Measurements from ENCODE around the gene STIP1.

Gene STIP1

DNA sequence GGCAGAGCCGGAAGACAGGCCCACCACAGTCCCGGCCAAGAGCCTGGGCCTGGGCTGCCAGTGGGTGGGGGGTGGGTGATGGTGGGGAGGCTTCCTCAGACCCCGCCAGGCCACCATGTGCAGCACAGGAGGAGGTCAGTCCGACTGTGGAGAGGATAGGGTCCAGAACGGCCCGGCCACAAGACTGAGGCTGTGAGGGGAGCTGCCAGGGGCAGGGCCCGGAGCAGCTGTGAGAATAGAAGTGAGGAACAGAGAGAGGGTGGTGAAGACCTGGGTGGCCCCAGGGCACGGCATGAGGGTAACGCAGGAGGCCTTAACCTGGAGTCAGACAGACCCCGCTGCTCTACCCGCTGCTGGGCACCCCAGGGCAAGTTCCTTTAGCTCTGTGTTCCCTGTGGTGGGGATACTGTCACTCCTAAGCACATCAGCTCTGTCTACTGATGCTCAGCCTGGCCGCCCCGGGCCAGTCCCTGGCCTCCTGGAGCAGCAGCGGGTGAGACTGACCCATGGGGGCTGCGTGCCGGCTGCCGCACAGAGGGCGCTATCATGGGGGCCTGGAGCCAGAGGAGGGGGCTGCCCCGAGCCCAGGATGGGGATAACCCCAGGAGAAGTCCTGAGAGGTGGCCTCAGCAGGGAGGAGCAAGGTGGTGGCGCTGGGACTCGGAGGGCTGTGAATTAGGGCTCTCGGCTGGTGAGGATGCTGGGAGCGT lies 22.3 kb downstream of the STIP1 start:
- Histone ChIP-seq H3K27me3 (replicated peaks; ENCODE audit: insufficient read depth, low read length) (no peaks in the 10 kb centered on the region), H3K9me2 (replicated peaks; ENCODE audit: insufficient read depth, low read length) (no peaks in the 10 kb centered on the region), H3K36me3 (replicated peaks; ENCODE audit: insufficient read depth, low read length) (no peaks in the 10 kb centered on the region), H3K9me3 (replicated peaks; ENCODE audit: insufficient read depth, low read length) (no peaks in the 10 kb centered on the region), H3F3A (ENCODE audit: insufficient read depth, low read length) (no peaks in the 10 kb centered on the region; the same call in 1 of the 2 replicates), H3K4me1 (ENCODE audit: low read length) (peaks cover 10% of the 10 kb centered on the region), H3K4me3 (ENCODE audit: low read length) (peak overlapping the region; percentile 70), H3K79me2 (ENCODE audit: low read length) (peaks cover 8% of the 10 kb centered on the region), H3K27ac (ENCODE audit: low read length) (peak overlapping the region; percentile 56; the same call in 1 of the 2 replicates), H3K9ac (ENCODE audit: low read length) (peak overlapping the region; percentile 67; the same call in 1 of the 2 replicates), H4K20me1 (ENCODE audit: insufficient read depth, low read length) (no peaks in the 10 kb centered on the region), H2AFZ (ENCODE audit: low read length) (0 out of 2 replicates have a peak overlapping the region, but pooled peaks have one; percentile 37), H3K4me2 (ENCODE audit: low read depth, low read length) (peak overlapping the region; percentile 74; the same call in 1 of the 2 replicates)
- DNase-seq, result no peak
- TF ChIP-seq EZH2phosphoT487 (IDR thresholded peaks at IDR 0.05; ENCODE audit: low read length) (no peak), EZH2 (optimal IDR thresholded peaks at IDR 0.05; ENCODE audit: low read depth, low read length) (no peak)
- TF ChIP-seq, protein P1, sequence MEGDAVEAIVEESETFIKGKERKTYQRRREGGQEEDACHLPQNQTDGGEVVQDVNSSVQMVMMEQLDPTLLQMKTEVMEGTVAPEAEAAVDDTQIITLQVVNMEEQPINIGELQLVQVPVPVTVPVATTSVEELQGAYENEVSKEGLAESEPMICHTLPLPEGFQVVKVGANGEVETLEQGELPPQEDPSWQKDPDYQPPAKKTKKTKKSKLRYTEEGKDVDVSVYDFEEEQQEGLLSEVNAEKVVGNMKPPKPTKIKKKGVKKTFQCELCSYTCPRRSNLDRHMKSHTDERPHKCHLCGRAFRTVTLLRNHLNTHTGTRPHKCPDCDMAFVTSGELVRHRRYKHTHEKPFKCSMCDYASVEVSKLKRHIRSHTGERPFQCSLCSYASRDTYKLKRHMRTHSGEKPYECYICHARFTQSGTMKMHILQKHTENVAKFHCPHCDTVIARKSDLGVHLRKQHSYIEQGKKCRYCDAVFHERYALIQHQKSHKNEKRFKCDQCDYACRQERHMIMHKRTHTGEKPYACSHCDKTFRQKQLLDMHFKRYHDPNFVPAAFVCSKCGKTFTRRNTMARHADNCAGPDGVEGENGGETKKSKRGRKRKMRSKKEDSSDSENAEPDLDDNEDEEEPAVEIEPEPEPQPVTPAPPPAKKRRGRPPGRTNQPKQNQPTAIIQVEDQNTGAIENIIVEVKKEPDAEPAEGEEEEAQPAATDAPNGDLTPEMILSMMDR (IDR thresholded peaks at IDR 0.05; ENCODE audit: low read length), result no peak

DNA sequence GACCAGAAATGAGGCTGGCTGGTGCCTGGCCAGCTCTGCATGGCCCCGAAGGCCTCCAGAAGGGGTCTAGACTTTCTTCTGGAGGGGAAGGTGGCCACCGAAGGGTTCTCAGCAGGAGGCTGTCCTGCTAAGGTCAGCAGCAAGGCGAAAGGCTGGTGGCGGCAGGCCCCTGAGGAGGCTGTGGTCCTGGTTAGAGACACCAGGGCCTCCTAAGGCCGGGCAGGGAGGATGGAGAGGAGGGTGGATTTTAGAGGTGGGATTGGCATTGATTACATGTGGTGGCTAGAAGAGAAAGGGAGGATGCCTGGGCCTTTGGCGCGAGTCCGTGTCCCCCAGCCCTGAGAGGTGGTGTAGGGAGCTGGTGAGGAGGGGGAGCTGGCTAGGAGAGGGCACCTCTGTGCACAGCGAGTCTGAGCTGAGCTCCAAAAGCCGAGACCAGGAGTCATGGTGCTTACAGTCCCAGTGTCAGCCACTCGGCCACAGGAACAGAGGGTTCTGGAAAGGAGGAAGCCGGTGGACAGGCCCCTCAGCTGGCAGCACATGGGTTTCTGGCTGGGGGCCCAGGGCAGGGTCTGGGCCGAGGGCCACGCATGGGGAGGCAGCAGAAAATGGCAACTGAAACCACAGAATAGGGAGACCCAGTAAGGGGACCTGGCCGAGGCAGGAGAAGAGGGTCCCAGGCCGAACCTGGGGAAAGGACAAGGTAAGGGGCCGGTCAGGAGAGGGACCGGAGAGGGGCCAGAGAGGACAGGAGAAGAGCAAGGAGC lies 23.0 kb downstream of the STIP1 start:
- H4K20me1 ChIP-seq (ENCODE audit: insufficient read depth, low read length), result no peaks in the 10 kb centered on the region
- H3K9me2 ChIP-seq (replicated peaks; ENCODE audit: insufficient read depth, low read length), result no peaks in the 10 kb centered on the region
- no peak overlapping the region for H3K9ac ChIP-seq (ENCODE audit: low read length)
- no peaks in the 10 kb centered on the region; the same call in 1 of the 2 replicates for H3F3A ChIP-seq (ENCODE audit: insufficient read depth, low read length)
- H3K27ac ChIP-seq (ENCODE audit: low read length), result no peak overlapping the region
- no peak for DNase-seq
- no peak overlapping the region for H3K4me3 ChIP-seq (ENCODE audit: low read length)
- H3K4me2 ChIP-seq (ENCODE audit: low read depth, low read length), result no peak overlapping the region
- no peak overlapping the region for H2AFZ ChIP-seq (ENCODE audit: low read length)
- H3K27me3 ChIP-seq (replicated peaks; ENCODE audit: insufficient read depth, low read length), result no peaks in the 10 kb centered on the region
- H3K9me3 ChIP-seq (replicated peaks; ENCODE audit: insufficient read depth, low read length), result no peaks in the 10 kb centered on the region
- no peak for TF ChIP-seq EZH2phosphoT487 (IDR thresholded peaks at IDR 0.05; ENCODE audit: low read length)
- TF ChIP-seq EZH2 (optimal IDR thresholded peaks at IDR 0.05; ENCODE audit: low read depth, low read length), result no peak
- TF ChIP-seq, protein P1 (IDR thresholded peaks at IDR 0.05; ENCODE audit: low read length), result no peak
- peaks cover 10% of the 10 kb centered on the region for H3K4me1 ChIP-seq (ENCODE audit: low read length)
- no peaks in the 10 kb centered on the region for H3K36me3 ChIP-seq (replicated peaks; ENCODE audit: insufficient read depth, low read length)
- peaks cover under 1% of the 10 kb centered on the region for H3K79me2 ChIP-seq (ENCODE audit: low read length)

DNA sequence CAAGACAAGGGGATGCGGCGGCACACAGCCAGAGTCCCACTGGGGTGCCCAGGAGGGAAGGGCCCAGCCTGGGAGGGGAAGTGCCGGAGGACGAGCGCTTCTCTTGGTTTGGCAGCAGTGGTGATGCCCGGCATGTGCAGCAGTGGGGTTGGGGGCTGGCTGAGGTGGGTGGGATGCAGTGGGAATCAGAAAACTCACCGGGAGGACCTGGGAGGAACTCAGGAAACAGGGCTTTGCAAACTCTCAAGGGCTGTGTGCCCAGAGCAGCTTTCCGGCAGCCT lies 23.5 kb downstream of the STIP1 start:
- no peak overlapping the region for H3K9ac ChIP-seq (ENCODE audit: low read length)
- H3K4me3 ChIP-seq (ENCODE audit: low read length), result no peak overlapping the region
- H2AFZ ChIP-seq (ENCODE audit: low read length), result no peak overlapping the region
- no peaks in the 10 kb centered on the region for H3K9me2 ChIP-seq (replicated peaks; ENCODE audit: insufficient read depth, low read length)
- no peaks in the 10 kb centered on the region for H3K36me3 ChIP-seq (replicated peaks; ENCODE audit: insufficient read depth, low read length)
- H3K27me3 ChIP-seq (replicated peaks; ENCODE audit: insufficient read depth, low read length), result no peaks in the 10 kb centered on the region
- H3K4me2 ChIP-seq (ENCODE audit: low read depth, low read length), result no peak overlapping the region
- DNase-seq, result no peak
- TF ChIP-seq EZH2 (optimal IDR thresholded peaks at IDR 0.05; ENCODE audit: low read depth, low read length) (no peak), EZH2phosphoT487 (IDR thresholded peaks at IDR 0.05; ENCODE audit: low read length) (no peak)
- TF ChIP-seq, protein P1 (IDR thresholded peaks at IDR 0.05; ENCODE audit: low read length), result no peak
- no peaks in the 10 kb centered on the region for H4K20me1 ChIP-seq (ENCODE audit: insufficient read depth, low read length)
- H3F3A ChIP-seq (ENCODE audit: insufficient read depth, low read length), result no peaks in the 10 kb centered on the region; the same call in 1 of the 2 replicates
- H3K9me3 ChIP-seq (replicated peaks; ENCODE audit: insufficient read depth, low read length), result no peaks in the 10 kb centered on the region
- H3K79me2 ChIP-seq (ENCODE audit: low read length), result no peaks in the 10 kb centered on the region; the same call in 1 of the 2 replicates
- H3K27ac ChIP-seq (ENCODE audit: low read length), result no peak overlapping the region
- peaks cover 10% of the 10 kb centered on the region for H3K4me1 ChIP-seq (ENCODE audit: low read length)

Measured in MM.1S (cell line).